SK-N-SH (cell line): ENCODE data around the gene ACIN1. TPM values are rescaled to one million over a fixed set of nuclear protein-coding genes. Genes with fewer than 3 reads are reported as not detected.

Experiments
- CTCF ChIA-PET: fragments of 300-600, 350-600 bp; formaldehyde crosslinking; extraction: SDS; loops from one replicate; lab custom pipeline; 2021; lab: Yijun Ruan, JAX
- POLR2A ChIA-PET: fragments of 350-600 bp; sonication (Branson Sonifier 250); formaldehyde crosslinking; extraction: SDS; loops from one replicate; lab custom pipeline; 2020; ENCODE audit warnings: antibody characterized with exemption, inconsistent platforms; lab: Yijun Ruan, JAX
- DNase-seq: peaks from one replicate; pipeline ENCODE4 v3.0.0; 2012
- H2AFZ ChIP-seq: fragments of 200-600 bp; sonication (generic); 2 replicates; pipeline ENCODE4 v1.8.1; 2016; ENCODE audit warnings: antibody characterized with exemption, mild to moderate bottlenecking, low read depth
- H3F3A ChIP-seq: fragments of 200-600 bp; sonication (generic); replicated peaks from 2 replicates; pipeline ENCODE3; 2016; ENCODE audit warnings: antibody characterized with exemption, mild to moderate bottlenecking; ENCODE audit not compliant: insufficient read depth
- H3K27ac ChIP-seq, 2 experiments: fragments of 200-500 bp in 1 of 2; fragments of 200-600 bp in 1 of 2; sonication (Bioruptor generic) in 1 of 2; sonication (generic), shearing (Covaris generic) in 1 of 2; 2 replicates each; pipeline versions ENCODE4 v1.5.1 to v1.6.1; 2014 to 2016; ENCODE audit warnings: low read depth in 2 of 2, inconsistent platforms in 1 of 2, low read length in 1 of 2, mild to moderate bottlenecking in 1 of 2, mixed read lengths in 1 of 2
- H3K27me3 ChIP-seq: fragments of 200-600 bp; sonication (generic), shearing (Covaris generic); 2 replicates; pipeline ENCODE4 v1.6.1; 2016; ENCODE audit warnings: mixed run types; ENCODE audit not compliant: insufficient read depth
- H3K36me3 ChIP-seq, 2 experiments: fragments of 200-500 bp in 1 of 2; fragments of 200-600 bp in 1 of 2; sonication (Bioruptor generic) in 1 of 2; sonication (generic) in 1 of 2; replicated peaks in 1 of 2; 2 replicates each; pipeline versions ENCODE3 to v1.5.1; 2014 to 2016; ENCODE audit warnings: low read length in 1 of 2, mild to moderate bottlenecking in 1 of 2; ENCODE audit not compliant: insufficient read depth in 2 of 2, control insufficient read depth in 1 of 2
- H3K4me1 ChIP-seq, 2 experiments: fragments of 200-500 bp in 1 of 2; fragments of 200-600 bp in 1 of 2; sonication (Bioruptor generic) in 1 of 2; sonication (generic), shearing (Covaris generic) in 1 of 2; 2 replicates each; pipeline versions ENCODE4 v1.5.1 to v1.6.1; 2014 to 2016; ENCODE audit warnings: low read depth in 1 of 2, low read length in 1 of 2, mixed run types in 1 of 2; ENCODE audit not compliant: insufficient read depth in 2 of 2, control insufficient read depth in 1 of 2
- H3K4me2 ChIP-seq: fragments of 200-600 bp; sonication (generic), shearing (Covaris generic); 2 replicates; pipeline ENCODE4 v1.6.1; 2017; ENCODE audit warnings: mixed run types
- H3K4me3 ChIP-seq, 2 experiments: fragments of 200-500 bp in 1 of 2; fragments of 200-600 bp in 1 of 2; sonication (Bioruptor generic) in 1 of 2; sonication (generic), shearing (Covaris generic) in 1 of 2; 2 replicates each; pipeline versions ENCODE4 v1.5.1 to v1.8.1; 2014 to 2016; ENCODE audit warnings: low read depth in 2 of 2, inconsistent platforms in 1 of 2, low read length in 1 of 2, mild to moderate bottlenecking in 1 of 2, mixed read lengths in 1 of 2, moderate library complexity in 1 of 2
- H3K79me2 ChIP-seq: fragments of 200-600 bp; sonication (generic); 2 replicates; pipeline ENCODE4 v1.8.1; 2017; ENCODE audit warnings: mild to moderate bottlenecking; ENCODE audit not compliant: insufficient read depth
- H3K9ac ChIP-seq: fragments of 200-600 bp; sonication (generic); 2 replicates; pipeline ENCODE4 v1.6.1; 2017; ENCODE audit warnings: mixed run types
- H3K9me2 ChIP-seq: fragments of 200-600 bp; sonication (generic); 2 replicates; pipeline ENCODE4 v1.6.1; 2017; ENCODE audit warnings: mixed run types
- H3K9me3 ChIP-seq: fragments of 200-600 bp; sonication (generic); 2 replicates; pipeline ENCODE4 v1.6.1; 2017; ENCODE audit warnings: mixed run types, mild to moderate bottlenecking, moderate library complexity
- H4K20me1 ChIP-seq: fragments of 200-600 bp; sonication (generic); 2 replicates; pipeline ENCODE4 v1.6.1; 2017; ENCODE audit warnings: mild to moderate bottlenecking, mixed run types; ENCODE audit not compliant: insufficient read depth
- CTCF ChIP-seq: fragments of 200-600 bp; sonication (generic); IDR thresholded peaks from 2 replicates; pipeline ENCODE4 v1.6.1; 2017; ENCODE audit warnings: antibody characterized with exemption, mild to moderate bottlenecking, moderate library complexity
- EP300 ChIP-seq, 2 experiments: IDR thresholded peaks; 2 replicates each; pipeline versions ENCODE4 v1.4.0 to v1.6.1; 2012; ENCODE audit warnings: borderline replicate concordance in 1 of 2, low read depth in 1 of 2, low read length in 1 of 2
- FOXM1 ChIP-seq: IDR thresholded peaks from 2 replicates; pipeline ENCODE4 v1.4.0; 2012; ENCODE audit warnings: low read depth, mild to moderate bottlenecking
- MEF2A ChIP-seq: IDR thresholded peaks from 2 replicates; pipeline ENCODE4 v1.4.0; 2012; ENCODE audit warnings: low read depth, borderline replicate concordance
- MXI1 ChIP-seq: IDR thresholded peaks from 2 replicates; pipeline ENCODE4 v1.6.1; 2012; ENCODE audit warnings: mild to moderate bottlenecking, low read depth, low read length, improper control_type of control experiment
- POLR2AphosphoS5 ChIP-seq: IDR thresholded peaks from 2 replicates; pipeline ENCODE4 v1.6.1; 2012; ENCODE audit warnings: low read depth, low read length
- RAD21 ChIP-seq: IDR thresholded peaks from 2 replicates; pipeline ENCODE4 v1.6.1; 2012; ENCODE audit warnings: mild to moderate bottlenecking, low read length
- RCOR1 ChIP-seq: fragments of 150-350 bp; IDR thresholded peaks from 2 replicates; pipeline ENCODE4 v1.6.1; 2017; ENCODE audit warnings: antibody characterized with exemption, low read length
- REST ChIP-seq: IDR thresholded peaks from 2 replicates; pipeline ENCODE4 v1.6.1; 2012; ENCODE audit warnings: mild to moderate bottlenecking, low read depth, low read length, moderate library complexity
- RFX5 ChIP-seq: IDR thresholded peaks from 2 replicates; pipeline ENCODE4 v1.6.1; 2012; ENCODE audit warnings: mild to moderate bottlenecking, improper control_type of control experiment, low read length
- SIN3A ChIP-seq: IDR thresholded peaks from 2 replicates; pipeline ENCODE4 v1.6.1; 2012; ENCODE audit warnings: low read depth, mild to moderate bottlenecking, low read length, moderate library complexity, borderline replicate concordance
- TAF1 ChIP-seq: IDR thresholded peaks from 2 replicates; pipeline ENCODE4 v1.6.1; 2012; ENCODE audit warnings: low read depth, mild to moderate bottlenecking, low read length, moderate library complexity, borderline replicate concordance
- TCF12 ChIP-seq: IDR thresholded peaks from 2 replicates; pipeline ENCODE4 v1.4.0; 2012
- USF2 ChIP-seq: fragments of 150-350 bp; IDR thresholded peaks from 2 replicates; pipeline ENCODE4 v1.6.1; 2017; ENCODE audit warnings: antibody characterized with exemption, low read length, low read depth, borderline replicate concordance
- WGBS: methylation state at CpG from one replicate; pipeline ENCODE4 v1.1.6; 2017; ENCODE audit warnings: low lambda C conversion rate; 5-methylcytosine and 5-hydroxymethylcytosine counted together
- polyA plus RNA-seq, 3 experiments: library from polyadenylated mRNA; depleted of rRNA; stranded (reverse); fragments of >200 nt; gene quantifications; 2 replicates each; pipeline ENCODE4 v1.2.3, GENCODE V29; 2012

The ACIN1 gene
- polyA plus RNA-seq, 1 of the 3 experiments (the other 2 are of a cell fraction), result 159 TPM

- no peaks in the 10 kb centered on the region for H3K27me3 ChIP-seq
- POLR2A ChIA-PET, result interaction anchor here (1.2 to 1.6 kb wide), 3 partner anchors 9 to 45 kb away, joined by 3 to 6 read pairs (median 4); no protein-coding TSS in a partner anchor
- peaks cover 7 to 17% of the 10 kb centered on the region in 2 experiments; a peak in 3 of 4 replicates for H3K4me1 ChIP-seq
- peaks cover 19% of the 10 kb centered on the region for H3F3A ChIP-seq
- H3K79me2 ChIP-seq, result no peaks in the 10 kb centered on the region
- DNase-seq, result peak; percentile 62
- H2AFZ ChIP-seq, result no peak overlapping the region
- H4K20me1 ChIP-seq, result no peaks in the 10 kb centered on the region
- no peak overlapping the region for H3K4me3 ChIP-seq
- no peaks in the 10 kb centered on the region for H3K9me2 ChIP-seq
- WGBS, result 66% methylated on average over 6 of the region's 6 CpGs
- no peak overlapping the region for H3K4me2 ChIP-seq
- H3K27ac ChIP-seq, result peak overlapping the region in 1 of 2 experiments; percentile 36; a peak in 1 of 4 replicates
- CTCF ChIA-PET, result interaction anchor here (0.9 to 4.2 kb wide), 10 partner anchors 10 to 287 kb away, joined by 3 to 29 read pairs (median 4); partner anchors contain the start of gene AJUBA
- TF ChIP-seq SIN3A (no peak), EP300 (IDR thresholded peaks at IDR 0.05; ENCODE audit: borderline replicate concordance in 1 of 2, low read depth in 1 of 2, low read length in 1 of 2) (peak in 1 of 2 experiments; percentile 89; a peak in 2 of 4 replicates), MXI1 (peak; percentile 55; the same call in 1 of the 2 replicates), MEF2A (no peak), RCOR1 (peak; percentile 75; the same call in 1 of the 2 replicates)
- no peaks in the 10 kb centered on the region for H3K9me3 ChIP-seq
- no peak overlapping the region for H3K9ac ChIP-seq
- H3K36me3 ChIP-seq, result no peaks in the 10 kb centered on the region
Observed at GRCh38 chr14:23013054-23013748, 81.7 kb downstream of the ACIN1 start.

GRCh38 chr14:23009939-23010726 lies 84.8 kb downstream of the ACIN1 start, which contains the start of gene C14orf93:
C14orf93 (minus strand) TSS chr14:23010143; CDS start chr14:22999023, 11,120 bp downstream.
- no peaks in the 10 kb centered on the region for H3K36me3 ChIP-seq
- H3K9ac ChIP-seq, result peak within 1 kb of the TSS; percentile 69
- H3K9me2 ChIP-seq, result no peaks in the 10 kb centered on the region
- ChIA-PET CTCF (interaction anchor here (0.7 to 4.2 kb wide), 4 partner anchors 15 to 33 kb away, joined by 3 to 29 read pairs (median 4); no protein-coding TSS in a partner anchor), POLR2A (interaction anchor here (1.1 kb wide), 1 partner anchor 85 kb away, joined by 3 read pairs; the partner anchor contains the start of genes ACIN1 and C14orf119)
- peak within 1 kb of the TSS; percentile 96 for H2AFZ ChIP-seq
- H3K4me1 ChIP-seq, result peaks cover 18 to 22% of the 10 kb centered on the region in 2 experiments
- 0 out of 2 replicates have a peak, but pooled peaks cover 3% of the 10 kb centered on the region for H3K79me2 ChIP-seq
- no peaks in the 10 kb centered on the region for H4K20me1 ChIP-seq
- peak; percentile 92 for DNase-seq
- H3K4me3 ChIP-seq, result peak within 1 kb of the TSS; percentile 50 to 61
- H3K27me3 ChIP-seq, result no peaks in the 10 kb centered on the region
- H3K27ac ChIP-seq, result peak within 1 kb of the TSS; percentile 54 to 90
- H3K4me2 ChIP-seq, result peak within 1 kb of the TSS; percentile 65
- WGBS, result 19% methylated on average over 28 of the region's 40 CpGs
- no peaks in the 10 kb centered on the region for H3K9me3 ChIP-seq
- peaks cover 32% of the 10 kb centered on the region for H3F3A ChIP-seq
- 0 out of 2 replicates have a peak, but pooled peaks have one; percentile 11 for TF ChIP-seq RFX5
- TF ChIP-seq FOXM1, result no peak
- TF ChIP-seq TAF1, result peak; percentile 66; the same call in 1 of the 2 replicates
- no peak for TF ChIP-seq EP300 (IDR thresholded peaks at IDR 0.05; ENCODE audit: borderline replicate concordance in 1 of 2, low read depth in 1 of 2, low read length in 1 of 2)
- peak; percentile 69; the same call in 1 of the 2 replicates for TF ChIP-seq MXI1
- TF ChIP-seq REST, result 0 out of 2 replicates have a peak, but pooled peaks have one; percentile 31
- no peak for TF ChIP-seq RAD21
- no peak for TF ChIP-seq USF2
- TF ChIP-seq TCF12, result no peak
- no peak for TF ChIP-seq CTCF
- peak; percentile 85 for TF ChIP-seq POLR2AphosphoS5
